NCI-H2171 (cell line): ENCODE results near the gene USP12.
"Not testable (repeated sequence)": the region's sequence is repeated elsewhere in the genome, so short reads cannot be mapped to it uniquely, and the experiment has no call there.

ENCODE experiments used
- DNase-seq: peaks from one replicate; lab custom pipeline; 2025; lab: John Stamatoyannopoulos, UW

Gene USP12

GRCh38 chr13:27076421-27076820 is 95.2 kb downstream of the USP12 start:
- DNase-seq, result no peak

GRCh38 chr13:27073186-27073585 is 98.4 kb downstream of the USP12 start:
- no peak for DNase-seq

GRCh38 chr13:27066123-27066522 is 105.5 kb downstream of the USP12 start:
- DNase-seq, result not testable (repeated sequence)

DNA sequence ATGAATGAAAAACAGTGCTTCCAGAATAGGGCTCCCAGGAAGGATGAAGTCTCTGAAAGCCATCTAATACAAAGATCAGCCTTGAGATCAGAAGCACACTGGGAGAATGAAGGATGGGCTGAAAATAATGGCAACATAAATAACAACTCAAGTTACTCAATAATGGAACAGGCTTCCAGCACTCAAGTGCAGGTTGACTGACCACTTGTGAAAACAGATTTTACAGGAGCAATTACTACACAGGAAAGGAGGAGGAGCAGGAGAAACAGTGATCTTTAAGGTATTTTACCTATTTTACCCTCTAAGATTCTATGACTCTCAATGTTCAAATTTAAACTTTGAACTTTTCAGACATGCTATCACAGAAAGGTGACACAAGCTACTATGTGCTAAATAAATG is 106.0 kb downstream of the USP12 start:
- no peak for DNase-seq

GRCh38 chr13:27064252-27064995 is 107.2 kb downstream of the USP12 start:
- DNase-seq, result no peak

DNA sequence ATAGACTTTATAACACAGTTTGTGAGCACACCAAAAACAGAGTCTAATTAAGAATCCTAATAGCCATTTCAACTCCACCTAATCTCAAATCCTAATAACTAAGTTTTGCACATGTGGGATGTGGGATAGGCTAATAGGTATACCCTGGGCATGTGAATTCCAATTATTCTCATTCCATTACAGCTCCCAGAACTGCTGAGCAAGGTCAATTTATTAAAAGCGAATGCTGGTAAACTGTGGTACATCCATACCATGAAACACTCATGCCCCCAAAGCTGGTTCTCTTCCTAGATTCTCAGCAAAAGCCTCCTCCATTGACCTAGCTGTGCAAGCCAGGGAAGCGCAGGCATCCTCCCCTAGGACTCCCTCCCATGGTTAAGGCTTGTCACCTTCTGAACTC is 113.8 kb downstream of the USP12 start:
- no peak for DNase-seq

GRCh38 chr13:27055526-27055925 is 116.1 kb downstream of the USP12 start:
- DNase-seq, result no peak

DNA sequence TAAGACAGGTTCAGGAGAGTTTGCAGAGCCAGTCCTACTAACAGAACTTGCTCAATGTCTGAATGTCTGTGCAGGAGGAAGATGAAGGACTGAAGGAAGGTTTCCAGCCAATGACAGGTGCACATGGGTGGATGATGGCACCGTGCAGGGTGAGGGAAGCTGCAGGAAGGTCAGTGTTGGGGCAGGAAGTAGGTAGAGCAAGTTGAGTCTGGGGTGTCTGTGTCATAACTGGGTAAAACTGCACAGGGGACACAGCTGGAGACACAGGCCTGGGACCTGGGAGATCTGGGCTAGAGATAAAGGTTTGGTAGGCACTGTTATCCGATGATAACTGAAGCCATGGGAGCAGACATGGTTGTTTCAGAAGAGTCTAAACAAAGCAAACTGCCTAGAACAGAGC is 116.9 kb downstream of the USP12 start:
- no peak for DNase-seq

DNA sequence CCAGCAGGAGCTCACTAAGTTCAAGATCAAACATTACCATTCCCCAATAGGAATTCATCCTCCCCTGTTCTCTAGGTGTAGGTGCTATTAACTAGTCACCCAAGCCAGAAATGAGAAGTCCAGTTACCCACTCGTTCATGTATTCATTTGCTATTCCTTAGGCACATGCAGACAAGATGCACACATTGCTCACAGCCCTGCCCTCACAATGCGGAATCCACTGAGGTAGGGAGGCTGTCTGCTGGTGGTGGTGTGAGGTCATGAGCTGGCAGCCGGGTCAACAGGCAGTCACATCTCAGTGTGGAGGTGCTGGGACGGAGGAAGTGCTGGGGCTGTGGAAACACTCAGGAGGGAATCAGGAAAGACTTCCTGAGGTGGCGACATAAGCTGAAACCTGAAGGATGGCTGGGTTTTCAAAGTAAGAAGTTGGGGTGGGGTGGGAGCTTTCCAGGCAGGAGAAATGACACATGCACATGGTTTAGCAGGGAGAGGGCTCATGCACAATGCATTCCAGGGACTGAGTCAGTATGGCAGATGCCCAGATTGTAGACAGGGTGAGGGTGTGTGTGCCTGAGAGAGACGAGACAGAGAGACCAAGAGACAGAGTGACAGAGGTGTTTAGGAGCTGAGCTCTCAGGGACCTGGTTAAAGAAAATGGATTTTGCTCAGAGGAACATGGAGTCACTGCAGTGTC is 117.6 kb downstream of the USP12 start:
- DNase-seq, result no peak

DNA sequence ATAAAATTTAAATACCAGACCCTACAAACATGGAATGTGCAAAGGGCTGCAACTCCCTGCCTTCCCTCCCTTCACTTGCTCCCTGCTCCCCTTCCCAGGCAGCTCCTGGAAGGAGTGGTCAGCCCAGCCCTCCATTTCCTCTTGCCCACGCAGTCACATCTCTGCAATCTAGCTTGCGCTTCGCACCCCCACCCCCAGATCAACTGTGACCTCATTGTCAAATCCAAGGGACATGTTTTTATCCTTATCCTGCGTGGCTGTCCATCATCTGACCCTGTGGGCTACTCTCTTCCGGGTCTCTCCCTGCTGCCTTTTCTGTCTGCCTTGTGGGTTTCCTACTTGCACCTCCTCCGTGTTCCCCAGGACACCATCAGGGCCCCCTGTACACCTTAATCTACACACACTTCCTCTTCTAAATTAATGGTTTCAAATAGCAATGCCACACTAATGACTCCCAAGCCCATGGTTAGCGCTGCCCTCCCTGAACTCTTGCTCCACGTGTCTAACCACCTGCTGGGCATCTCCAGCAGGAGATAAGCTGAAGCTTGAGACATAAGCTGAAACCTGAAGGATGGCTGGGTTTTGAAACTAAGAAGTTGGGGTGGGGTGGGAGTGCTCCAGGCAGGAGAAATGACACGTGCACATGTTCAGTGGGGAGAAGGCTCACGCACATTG is 118.3 kb downstream of the USP12 start:
- DNase-seq, result no peak

DNA sequence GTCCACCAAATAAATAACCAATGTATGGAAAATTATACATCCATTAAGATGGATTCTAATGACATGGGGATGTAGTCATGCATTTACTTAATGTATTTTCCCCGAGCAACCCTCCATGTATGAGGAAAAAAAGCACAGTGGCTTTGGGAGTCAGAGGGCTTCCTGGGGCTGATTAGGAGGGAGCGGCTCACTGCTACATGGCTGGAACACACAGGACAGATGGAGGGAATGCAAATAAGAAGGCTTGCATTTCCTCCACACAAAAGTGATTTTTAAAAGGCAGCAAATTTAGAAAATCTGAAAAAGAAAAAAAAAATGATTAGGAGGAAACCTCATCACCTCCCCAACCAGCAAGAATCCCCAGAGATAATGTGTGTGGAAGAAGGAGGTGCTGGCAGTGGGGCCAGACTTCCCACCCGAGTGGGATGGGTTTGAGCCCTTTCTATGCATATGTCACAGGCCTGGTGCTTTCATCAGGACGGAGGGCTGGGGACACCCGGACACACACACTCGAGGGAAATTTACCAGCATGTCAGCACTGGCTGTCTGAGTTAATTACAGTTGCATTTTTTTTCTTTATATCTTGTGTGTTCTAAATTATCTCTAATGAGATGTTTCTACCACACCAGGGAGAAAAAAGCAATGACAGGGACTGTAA is 118.9 kb downstream of the USP12 start:
- DNase-seq, result no peak

DNA sequence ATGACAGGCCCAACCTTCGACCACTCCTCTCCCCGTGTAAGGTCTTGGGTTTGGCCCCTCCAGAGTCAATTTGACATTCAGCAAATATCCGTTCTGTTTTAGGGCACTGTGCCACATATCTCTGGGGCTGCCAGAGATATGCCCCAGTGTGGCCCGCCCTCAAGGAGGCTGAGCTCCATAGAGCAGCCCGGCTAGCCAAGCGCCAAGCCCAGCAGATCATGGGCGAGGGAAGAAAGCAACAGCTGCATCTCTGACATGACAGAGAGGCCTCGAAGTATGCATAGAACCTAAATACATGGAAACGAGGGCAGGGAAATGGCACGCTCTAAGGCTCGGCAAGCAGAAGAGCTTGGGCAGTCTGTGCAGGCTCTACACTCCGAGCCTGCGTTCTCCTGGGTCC is 124.5 kb downstream of the USP12 start:
- no peak for DNase-seq

GRCh38 chr13:27044837-27045570 is 126.6 kb downstream of the USP12 start:
- no peak for DNase-seq

- no peak for DNase-seq
Observed at GRCh38 chr13:27043013-27043412, 128.6 kb downstream of the USP12 start.

- DNase-seq, result no peak
Observed at GRCh38 chr13:27041341-27041740, 130.3 kb downstream of the USP12 start.

GRCh38 chr13:27040826-27041108 is 130.8 kb downstream of the USP12 start:
- no peak for DNase-seq

GRCh38 chr13:27039171-27039701 is 132.4 kb downstream of the USP12 start:
- no peak for DNase-seq

DNA sequence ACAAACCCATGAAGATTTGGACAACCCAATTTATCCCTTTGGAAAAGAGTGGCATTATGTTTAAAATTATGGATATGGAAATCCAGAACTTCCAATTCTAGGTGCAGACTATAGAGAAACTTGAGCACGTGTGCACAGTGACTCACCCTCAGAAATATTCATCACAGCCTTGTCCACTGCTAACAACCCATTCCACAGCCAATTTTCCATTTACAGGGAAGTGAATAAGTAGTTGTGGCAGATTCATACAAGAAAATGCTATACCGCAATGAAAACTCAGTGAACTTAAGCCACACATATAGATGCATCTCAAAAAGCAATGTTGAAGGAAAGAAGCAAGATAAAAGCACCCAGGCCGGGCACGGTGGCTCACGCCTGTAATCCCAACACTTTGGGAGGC is 133.3 kb downstream of the USP12 start:
- DNase-seq, result no peak

- no peak for DNase-seq
Observed at GRCh38 chr13:27037571-27037970, 134.0 kb downstream of the USP12 start.

DNA sequence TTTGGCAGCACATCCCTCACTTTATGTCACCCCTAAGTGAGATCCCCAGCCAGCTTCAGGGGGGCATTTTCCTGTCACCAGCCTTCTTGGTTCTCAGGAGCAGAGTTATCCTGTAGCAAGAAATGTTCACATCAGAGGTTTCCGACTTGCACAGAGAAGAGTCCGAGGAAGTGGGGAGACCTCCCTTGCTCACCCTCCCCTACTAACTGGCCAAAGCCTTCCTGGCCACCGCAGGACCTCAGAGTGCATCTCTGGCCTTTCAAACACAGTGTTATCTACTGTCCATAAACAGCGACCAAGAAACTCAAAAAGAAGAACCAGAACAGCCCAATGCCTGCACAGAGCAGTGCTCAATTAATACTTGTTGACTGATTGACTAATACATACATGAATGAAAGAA is 134.4 kb downstream of the USP12 start:
- DNase-seq, result no peak

DNA sequence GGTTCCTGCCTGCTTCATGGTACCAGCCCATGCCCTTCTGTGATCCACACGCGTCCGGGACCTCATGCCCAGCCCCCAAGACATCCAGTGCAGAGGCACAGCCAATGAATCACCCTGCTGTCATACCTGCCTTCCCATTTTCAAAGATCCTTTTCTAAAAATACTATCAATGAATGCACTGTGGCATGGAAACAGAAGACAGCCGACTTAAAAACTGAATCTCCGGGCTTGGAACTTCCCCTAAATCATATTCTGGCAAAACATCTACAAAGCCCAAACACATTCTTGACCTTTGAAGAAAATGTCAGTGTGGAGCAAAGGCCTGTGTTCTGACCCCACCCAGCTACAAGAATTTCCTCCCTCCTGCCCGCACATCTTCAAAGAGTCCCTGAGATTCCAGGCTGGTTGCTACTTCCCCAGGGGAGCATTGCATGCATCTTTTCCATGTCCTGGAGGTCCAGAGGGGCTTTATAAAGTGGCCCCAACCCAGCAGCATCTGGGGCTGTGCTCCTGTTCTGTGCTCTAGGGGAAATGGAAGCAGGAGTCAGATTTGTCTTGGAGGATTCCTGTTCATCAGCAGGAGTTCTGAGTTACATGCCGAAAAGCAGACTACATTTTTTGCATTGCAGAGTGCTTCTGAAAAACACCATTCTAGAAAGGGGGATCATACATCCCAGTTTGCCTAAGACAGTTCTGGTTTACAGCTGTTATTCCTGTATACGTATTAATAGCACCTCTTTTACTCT is 135.2 kb downstream of the USP12 start:
- DNase-seq, result no peak
